ENCODE results near the gene HTRA3.

- TF ChIP-seq POLR2A (IDR thresholded peaks at IDR 0.05) (no peak), CTCF (IDR thresholded peaks at IDR 0.05) (no peak)
Observed at GRCh38 chr4:8281519-8282133, 12.1 kb downstream of the HTRA3 start.

All from lower leg skin (tissue), 3 donors.